NCI-H774 (cell line): ENCODE data around the gene ABL1.

Experiments
- DNase-seq: peaks from one replicate; lab custom pipeline; 2025; lab: John Stamatoyannopoulos, UW

ABL1 gene

DNA sequence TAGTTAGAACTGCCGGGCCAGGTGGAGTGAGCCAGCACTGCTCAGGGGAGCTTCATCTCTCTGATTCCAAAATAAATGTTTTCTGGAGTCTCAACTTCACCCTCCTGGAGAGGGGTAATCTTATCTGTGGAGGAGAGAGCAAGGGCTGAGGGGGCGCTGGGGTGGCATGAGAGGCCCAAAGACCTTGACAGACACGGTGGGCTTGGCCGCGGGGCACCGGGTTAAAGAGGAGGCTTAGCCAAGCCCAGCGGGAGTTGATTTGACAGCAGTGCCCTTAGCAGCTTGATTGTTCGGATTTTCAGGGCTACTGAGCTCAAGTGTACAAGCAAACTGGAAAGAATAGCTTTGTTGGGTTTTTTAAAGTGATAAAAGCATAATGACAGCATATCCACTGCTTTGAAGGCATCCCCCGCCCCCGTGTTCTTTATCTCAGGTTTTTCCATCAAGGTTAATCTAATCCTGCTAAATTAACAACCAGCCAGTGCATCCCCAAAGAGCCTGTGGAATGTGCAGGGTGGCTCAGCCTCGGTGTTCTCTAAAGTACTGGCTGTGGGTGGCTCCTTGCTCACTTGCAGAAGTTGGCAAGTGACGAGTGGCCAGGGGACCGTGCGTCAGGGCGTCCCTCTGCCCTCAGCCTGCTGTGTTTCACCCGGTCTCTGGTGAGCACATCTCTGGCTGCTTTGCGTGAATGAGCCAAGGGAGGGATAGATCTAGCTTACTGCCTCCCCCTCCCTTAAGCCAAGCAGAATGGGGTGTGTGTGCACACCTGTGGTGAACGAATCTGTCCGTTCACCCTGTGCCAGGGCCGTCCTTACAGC is 56.0 kb downstream of the ABL1 start:
- no peak for DNase-seq

DNA sequence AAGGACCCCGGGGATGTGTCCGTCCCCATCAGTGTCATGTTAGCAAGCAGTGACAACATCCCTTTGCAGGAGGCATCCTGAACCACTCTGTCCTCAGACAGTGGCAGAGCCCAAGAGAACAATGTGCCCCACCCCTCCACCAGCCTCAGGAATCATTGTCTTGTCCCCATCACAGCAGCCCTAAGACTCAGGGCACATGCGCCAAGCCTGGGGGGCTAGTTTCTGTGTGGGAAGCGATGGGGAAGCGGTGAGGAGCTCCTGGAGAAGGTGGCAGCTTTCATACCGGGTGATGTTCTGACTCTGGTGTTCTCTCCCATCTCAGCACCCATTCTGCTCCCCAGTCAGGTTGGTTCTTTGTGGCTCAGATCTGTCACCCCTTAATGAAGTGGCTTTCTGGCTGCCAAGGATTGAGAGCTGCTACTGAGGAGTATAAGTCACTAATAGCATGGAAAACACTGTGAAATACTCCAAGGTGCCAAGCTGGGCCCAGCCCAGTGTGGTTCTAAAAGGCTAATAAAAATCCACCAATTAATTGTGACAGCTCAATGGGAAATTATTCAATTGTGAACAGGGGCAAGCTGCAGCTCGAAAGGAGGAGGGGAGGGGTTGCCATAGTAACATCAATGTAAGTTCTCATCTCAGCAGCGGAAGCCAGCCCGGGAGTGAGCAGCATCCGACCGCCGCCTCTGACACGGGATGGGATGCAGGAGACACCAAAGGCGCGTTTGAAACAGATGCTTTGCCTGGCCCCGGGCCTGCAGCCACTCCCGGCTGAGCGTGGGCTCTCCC is 56.8 kb downstream of the ABL1 start:
- no peak for DNase-seq

- no peak for DNase-seq
Observed at GRCh38 chr9:130892477-130893304, 57.6 kb downstream of the ABL1 start.

DNA sequence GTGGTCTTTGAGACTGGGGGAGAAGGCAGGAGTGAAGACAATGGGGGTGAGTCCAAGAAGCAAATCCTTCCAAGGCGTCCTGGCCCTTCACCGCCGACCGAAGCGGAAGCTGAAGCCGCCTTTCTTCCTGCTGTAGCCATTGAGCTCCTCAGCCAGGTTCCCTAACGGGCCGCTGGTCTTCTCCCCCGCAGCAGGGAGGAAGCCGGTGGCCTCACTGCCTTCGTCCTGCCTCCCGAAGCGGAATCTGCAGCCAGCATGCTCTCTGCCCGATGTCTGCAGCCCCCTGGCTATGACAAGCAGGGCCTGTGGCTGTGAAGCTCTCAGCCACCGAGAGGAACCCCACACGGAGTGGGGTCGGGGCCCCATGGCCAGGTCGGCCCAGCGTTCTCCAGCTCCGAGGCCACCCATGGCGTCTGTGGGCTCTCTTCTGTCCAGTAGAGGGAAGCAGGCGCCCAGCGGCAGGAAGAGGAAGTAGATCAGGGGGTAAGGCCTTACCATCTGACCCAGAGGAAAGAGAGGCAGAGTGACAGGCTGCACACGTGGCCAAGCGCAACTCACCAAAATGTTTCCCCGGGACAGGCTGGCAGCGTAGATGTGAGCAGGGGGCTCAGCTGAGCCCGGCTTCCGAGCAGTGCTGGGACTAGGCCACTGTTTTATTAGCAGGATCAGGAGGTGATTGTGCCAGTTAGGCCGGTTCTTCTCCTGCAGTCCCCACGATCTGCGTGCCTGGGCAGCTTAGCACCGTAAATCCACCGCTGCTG is 58.5 kb downstream of the ABL1 start:
- no peak for DNase-seq

- no peak for DNase-seq
Observed at GRCh38 chr9:130894546-130894945, 59.5 kb downstream of the ABL1 start.

GRCh38 chr9:130895038-130895437 is 60.0 kb downstream of the ABL1 start:
- DNase-seq: no peak

DNA sequence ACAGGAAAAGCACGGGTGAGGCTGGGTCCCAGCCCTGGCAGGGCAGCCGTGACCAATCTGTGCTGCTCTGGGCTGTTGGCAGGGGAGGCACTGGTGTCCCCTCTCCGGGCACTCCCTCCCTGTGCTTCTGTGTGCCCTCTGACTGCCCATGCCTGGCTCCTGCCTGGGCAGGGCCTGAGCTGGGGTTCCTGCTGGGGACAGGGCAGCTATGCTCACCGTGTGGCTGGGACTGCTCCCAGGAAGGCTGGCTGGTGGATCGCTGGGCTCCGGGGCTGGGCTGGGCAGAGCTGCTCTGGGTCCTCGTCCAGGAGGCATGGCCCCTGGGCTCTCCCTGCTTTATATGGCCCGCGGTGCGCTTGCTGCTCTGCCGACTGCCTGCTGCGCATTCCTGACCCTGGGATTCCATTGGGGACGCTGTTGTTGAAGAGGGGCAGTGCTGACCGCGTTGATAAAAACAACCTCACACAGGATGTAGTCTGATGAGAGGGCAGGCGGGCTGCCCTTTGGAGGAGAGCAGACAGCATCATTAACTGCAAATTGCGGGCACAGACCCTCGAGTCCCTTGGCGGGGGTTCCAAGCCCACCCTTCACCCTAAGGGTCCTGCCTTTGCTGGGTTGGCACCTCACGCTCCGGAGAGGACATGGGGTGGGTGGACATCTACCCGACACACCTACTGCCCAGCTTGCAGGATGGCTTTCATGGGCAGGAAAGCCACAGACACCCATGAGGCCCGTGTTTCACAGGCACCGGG is 60.6 kb downstream of the ABL1 start:
- DNase-seq: no peak

GRCh38 chr9:130896233-130897014 is 61.4 kb downstream of the ABL1 start, which contains the start of gene QRFP:
TSS of gene QRFP (minus strand) at chr9:130896812. CDS start at chr9:130893838, 2,974 bp downstream.
- DNase-seq: no peak

- no peak for DNase-seq
Observed at GRCh38 chr9:130897105-130897751, 62.2 kb downstream of the ABL1 start.

DNA sequence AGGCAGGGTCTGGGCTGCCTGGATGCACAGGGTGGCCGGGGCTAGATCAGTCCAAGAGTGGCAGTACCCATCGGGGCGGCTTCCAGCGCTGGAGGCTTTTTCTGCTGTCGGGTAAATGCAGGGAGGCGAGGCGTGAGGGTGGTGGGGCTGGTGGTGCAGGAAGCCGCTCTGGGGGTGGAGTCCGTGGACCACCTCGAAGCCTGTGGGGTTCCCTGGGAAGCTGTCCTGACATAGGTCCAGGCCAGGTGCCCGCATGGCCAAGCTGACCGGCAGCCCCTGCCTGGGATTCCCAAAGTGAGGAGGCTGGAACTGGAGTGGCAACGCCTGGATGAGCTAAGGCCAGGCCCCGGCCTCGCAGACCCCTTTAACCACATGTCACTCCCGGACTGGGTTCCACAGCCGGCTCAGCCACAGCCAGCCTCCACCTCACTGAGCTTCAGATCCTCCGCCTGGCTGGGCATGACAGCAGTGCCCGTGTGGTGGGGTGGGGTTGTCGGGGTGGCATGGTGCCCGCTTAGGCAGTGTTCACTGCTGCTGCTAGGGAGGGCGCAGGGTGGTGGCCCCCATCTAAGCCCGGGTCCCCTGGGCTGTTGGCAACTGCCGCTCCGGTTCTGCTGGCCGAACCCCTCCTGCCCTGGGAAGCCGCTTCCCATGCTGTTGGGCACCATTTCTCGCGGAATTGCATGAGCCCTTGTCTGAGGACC is 62.9 kb downstream of the ABL1 start:
- no peak for DNase-seq

GRCh38 chr9:130898552-130898852 is 63.4 kb downstream of the ABL1 start:
- peak; percentile 36 for DNase-seq

DNA sequence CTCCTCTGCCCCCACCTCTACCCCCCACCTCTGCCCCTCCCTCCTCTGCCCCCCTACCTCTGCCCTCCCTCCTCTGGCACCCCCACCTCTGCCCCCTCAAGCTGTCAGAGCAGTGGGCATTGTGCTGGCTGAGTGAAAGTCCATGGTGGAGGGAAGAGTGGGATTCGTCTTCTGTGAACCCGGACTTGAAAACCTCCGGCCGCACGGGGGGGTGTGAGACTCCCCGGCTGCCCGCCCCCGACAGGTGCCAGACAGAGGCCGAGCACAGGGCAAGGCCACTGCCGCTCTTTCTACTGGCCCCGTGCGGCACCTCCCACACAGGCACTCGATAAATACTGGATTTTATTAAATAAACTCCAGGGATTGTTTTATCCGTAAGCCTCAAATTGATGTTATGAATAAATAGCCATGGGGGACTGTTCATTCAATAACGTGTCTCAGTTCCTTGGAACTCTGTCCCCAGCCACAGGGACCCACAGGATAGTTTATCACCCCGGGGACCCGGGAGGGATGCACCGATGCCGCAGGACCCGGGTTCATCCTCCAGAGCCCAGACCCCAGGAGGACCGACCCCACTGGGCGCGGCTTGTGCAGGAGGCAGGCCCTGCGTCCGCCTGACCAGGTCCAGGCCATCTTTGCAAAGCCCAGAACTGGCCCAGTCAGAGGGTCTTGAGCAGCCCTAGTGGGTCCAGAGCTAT is 64.1 kb downstream of the ABL1 start:
- no peak for DNase-seq

DNA sequence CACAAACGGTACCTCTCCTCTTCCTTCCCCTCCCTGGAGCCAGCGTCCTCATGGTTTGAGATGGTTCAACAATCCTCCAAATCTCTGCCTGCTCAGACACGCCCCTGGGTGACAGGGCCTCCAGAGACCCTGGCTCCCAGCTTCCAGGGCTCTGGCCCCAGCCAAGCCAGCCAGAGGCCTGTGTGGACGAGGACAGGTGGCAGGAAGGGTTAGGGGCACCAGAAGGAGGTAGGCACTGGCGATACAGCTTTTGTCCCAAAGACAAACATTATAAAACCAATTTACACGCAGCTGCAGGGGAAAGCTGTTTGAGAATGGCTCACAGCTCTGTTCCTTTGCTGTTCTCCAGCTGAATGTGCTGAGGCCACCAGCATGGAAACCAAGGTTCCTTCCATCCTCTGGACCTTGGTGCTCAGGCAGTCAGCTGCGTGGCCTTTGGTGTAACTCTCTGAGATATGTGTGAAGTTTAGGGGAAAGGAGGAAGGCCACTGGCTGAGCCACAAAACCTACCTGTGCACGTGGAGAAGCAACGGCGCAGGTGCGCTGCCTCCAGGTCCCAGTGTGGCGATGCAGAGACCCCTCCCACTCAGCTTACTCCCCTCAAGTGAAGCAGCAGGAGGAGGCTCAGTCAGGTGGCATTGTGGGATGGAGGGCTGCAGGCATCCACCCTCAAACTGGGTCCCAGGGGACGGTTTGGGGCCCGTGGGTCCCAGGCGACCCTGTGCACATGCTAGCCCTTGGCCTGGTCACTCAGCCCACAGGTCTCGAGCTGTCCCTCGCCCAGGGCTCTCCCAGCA is 65.8 kb downstream of the ABL1 start:
- DNase-seq: peak; percentile 54

GRCh38 chr9:130901498-130902203 is 66.6 kb downstream of the ABL1 start:
- no peak for DNase-seq

GRCh38 chr9:130902204-130903185 is 67.4 kb downstream of the ABL1 start:
- no peak for DNase-seq
